Activated CD4-positive, alpha-beta T cell treated with anti-CD3 and anti-CD28 coated beads, Interleukin-2, amount 50 U/mL, for 1 hour (primary cell): ENCODE data around the gene FLG2.
"Not testable (repeated sequence)": the region's sequence is repeated elsewhere in the genome, so short reads cannot be mapped to it uniquely, and the experiment has no call there.

Experiments
- DNase-seq: peaks from one replicate; pipeline ENCODE4 v3.0.0-alpha.2; 2020

Gene FLG2

GRCh38 chr1:152359906-152360305 lies at the start of gene FLG2:
Gene FLG2 (minus strand): TSS chr1:152360006. CDS start chr1:152358884, 1,122 bp downstream.
- no peak for DNase-seq

- no peak for DNase-seq
Measured at GRCh38 chr1:152408664-152409063, 48.9 kb upstream of the FLG2 start.

- DNase-seq, result peak; percentile 7
Measured at GRCh38 chr1:152398812-152399698, 39.2 kb upstream of the FLG2 start.

DNA sequence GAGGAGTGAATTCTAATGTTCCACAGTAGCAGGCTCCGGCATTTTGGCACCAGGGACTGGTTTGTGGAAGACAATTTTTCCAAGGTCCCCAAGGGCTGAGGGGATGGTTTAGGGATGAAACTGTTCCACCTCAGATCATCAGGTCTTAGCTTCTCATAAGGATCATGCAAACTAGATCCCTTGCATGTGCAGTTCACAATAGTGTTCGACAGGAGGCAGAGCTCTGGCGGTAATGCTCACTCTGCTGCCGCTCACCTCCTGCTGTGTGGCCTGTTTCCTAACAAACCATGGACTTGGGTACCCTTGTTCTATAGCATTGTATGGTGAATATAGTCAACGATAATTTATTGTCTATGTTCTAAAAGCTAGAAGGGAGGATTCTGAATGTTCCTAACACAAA lies 37.7 kb upstream of the FLG2 start:
- no peak for DNase-seq

DNA sequence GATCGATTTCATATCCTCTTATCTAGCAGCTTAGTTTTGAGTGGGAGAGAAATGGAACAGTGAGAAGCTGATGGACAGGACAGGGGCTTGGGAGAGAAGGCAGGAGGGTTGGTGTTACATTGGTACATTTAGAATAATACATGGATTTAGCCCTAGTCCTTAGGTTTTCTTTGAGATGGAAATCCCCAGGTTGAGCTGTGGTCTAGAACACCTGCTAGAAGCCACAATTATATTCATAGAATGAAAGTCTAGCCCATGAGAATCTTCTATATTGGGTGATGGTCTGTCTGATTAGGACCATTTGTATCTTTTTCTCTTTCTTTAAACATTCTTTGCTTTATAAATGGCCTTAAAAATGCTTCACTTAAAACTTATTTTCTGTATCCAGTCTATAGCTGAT lies 34.3 kb upstream of the FLG2 start:
- DNase-seq, result no peak

DNA sequence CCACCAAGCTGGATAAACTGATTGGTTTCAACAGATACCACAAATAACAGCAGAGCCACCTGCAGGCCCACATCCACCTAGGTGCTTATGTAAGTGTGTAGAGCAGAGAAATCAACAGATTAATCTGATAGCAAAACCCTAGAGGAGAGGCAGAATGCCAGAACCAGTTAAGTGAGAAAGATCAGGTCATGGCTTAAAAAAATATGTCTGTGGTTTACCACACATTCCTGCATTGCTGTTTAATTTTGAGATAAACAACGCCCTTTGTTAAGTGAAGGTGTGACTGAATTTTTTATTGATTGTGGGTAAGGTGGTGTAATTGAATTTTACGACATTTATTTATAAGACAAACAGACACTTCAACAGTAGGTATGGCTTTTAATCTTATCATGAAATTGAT lies 33.1 kb upstream of the FLG2 start:
- no peak for DNase-seq

GRCh38 chr1:152388889-152389288 lies 29.1 kb upstream of the FLG2 start:
- no peak for DNase-seq

DNA sequence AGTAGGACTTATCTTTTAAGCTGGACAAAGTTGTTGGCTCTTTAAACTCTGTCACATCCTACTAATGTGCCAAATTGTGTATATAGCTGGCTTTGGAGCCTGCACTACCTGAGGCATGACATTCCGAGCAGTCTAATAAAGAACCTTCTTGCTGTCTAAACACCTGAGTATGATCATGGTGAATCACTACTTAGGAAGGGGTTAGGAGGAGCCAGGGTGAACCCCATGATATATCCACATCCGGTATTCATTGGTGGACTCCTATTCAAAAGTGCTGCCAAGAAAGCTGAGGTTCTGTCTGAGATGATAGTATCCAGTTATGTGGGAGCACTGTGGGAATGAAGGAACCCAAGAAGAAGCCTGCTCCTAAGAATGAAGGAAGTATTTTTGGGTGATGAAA lies 27.1 kb upstream of the FLG2 start:
- no peak for DNase-seq

GRCh38 chr1:152380932-152381331 lies 21.1 kb upstream of the FLG2 start:
- no peak for DNase-seq

DNA sequence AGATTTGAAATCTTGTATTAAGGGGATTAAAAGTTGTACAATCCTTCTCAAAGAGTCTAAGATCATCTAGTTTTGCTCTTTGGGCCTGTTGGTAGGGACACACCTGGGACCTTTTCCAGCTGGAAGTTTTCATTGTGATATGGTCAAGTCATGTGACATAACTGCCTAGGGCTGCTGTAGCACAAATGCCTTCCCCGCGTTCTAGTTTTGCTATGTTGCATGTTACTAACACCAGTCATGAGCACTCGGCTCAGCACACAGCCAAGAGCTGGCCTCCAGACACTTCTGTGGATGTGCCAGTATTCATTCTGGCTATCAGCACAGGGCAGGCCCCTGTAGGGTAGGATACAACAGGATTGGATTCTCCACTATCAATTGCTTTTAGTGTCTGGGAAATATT lies 14.6 kb upstream of the FLG2 start:
- no peak for DNase-seq

- DNase-seq, result no peak
Measured at GRCh38 chr1:152372672-152373071, 12.9 kb upstream of the FLG2 start.

DNA sequence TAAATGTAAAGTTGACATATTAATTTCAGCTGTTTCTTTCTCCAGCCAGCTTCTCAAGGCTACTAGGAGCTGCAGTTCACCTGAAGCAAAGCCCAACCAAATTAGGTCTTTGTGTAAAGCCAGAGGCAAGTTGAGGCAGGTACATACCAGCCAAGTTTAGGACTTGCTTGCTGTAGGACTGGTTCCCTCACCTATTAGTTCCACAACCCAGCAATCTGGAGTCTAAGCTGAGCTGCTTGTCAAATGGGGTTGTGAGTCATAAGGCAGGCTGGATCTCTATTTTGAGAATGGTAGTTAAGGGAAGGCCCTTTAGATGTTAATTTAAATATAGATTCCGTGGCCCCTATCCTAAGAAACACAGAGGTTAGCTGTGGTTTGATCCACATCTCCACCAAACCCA lies 7.6 kb upstream of the FLG2 start:
- DNase-seq, result no peak

- no peak for DNase-seq
Measured at GRCh38 chr1:152356736-152357135, 3.1 kb downstream of the FLG2 start.

DNA sequence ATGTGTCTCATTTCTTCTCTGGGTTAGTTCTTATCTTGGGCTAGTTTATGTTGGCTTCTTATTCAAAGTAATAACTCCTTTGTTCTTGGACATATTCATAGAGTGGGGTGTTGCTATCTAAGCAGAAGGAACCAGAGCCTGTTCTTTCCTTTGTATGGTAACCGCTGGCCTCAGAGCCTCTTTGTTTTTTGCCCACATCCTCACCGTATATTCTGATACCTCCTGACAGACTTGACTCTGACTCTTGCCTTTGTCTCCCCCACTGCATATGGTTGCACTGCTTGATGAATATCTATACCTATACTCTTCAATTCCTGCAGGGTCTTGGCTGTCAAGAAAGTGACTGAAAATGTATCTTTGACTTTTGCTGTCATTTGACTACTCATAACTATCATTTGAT lies 10.2 kb downstream of the FLG2 start:
- DNase-seq, result no peak

DNA sequence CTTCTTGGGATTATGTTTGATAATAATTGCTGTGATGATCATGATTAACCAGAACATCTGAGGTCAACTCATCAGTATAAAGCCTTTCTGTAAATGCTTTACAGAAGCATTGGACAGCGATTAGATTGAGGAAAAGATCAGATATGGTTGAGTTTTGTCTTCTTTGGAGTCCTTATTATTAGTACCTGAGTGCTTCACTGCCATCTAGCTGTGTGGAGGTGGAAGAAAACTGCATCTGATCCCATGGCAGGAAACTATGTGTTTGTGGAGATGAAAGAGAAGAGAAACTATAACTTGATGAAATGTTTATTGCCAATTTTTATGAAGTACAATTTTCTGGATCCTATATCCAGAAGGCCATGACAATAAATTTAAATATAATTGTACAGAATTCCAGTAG lies 11.4 kb downstream of the FLG2 start:
- no peak for DNase-seq

GRCh38 chr1:152347116-152347728 lies 12.6 kb downstream of the FLG2 start:
- peak; percentile 24 for DNase-seq

DNA sequence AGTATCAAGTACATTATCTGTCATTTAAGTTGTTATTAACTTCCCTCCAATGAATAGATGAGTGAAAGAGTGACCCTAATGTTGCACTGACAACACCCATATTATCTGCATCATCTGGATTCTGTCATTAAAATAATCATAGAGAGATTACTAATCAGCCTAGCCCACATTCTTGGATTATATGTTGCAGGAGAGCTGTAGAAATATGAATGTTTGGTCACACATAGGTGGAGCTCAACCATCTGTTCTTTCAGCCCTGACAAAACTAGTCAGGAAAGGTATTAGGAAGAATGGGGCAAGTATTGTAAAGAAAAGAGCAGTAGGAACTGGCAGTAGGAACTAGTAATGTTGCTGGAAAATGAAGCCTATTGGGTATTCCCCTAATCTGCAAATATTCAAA lies 15.4 kb downstream of the FLG2 start:
- no peak for DNase-seq

- DNase-seq, result no peak
Measured at GRCh38 chr1:152343006-152343405, 16.8 kb downstream of the FLG2 start.

- no peak for DNase-seq
Measured at GRCh38 chr1:152335399-152335798, 24.4 kb downstream of the FLG2 start.

GRCh38 chr1:152328801-152329391 lies 30.9 kb downstream of the FLG2 start:
- no peak for DNase-seq

GRCh38 chr1:152325111-152325510 lies 34.7 kb downstream of the FLG2 start, which contains the start of gene FLG:
Gene FLG (minus strand): TSS chr1:152325239. CDS start chr1:152315456, 9,783 bp downstream.
- DNase-seq, result no peak

DNA sequence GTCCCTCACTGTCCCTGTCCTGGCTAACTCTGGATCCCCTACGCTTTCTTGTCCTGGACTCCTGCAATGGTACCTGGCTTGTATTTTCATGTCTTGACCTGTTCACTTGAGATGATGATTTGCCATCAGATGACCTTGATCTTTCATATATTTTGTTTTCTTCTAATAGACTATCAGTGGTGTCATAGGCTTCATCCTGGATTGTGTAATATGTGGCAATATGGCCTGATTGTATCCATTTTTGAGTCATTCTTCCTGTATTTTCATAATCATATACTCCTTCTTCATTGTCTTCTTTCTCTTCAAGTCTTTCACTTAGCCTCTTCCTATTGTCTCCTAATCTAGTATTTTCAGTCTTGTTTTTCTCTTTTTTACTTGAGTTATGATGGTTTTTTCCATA lies 45.8 kb downstream of the FLG2 start:
- no peak for DNase-seq

DNA sequence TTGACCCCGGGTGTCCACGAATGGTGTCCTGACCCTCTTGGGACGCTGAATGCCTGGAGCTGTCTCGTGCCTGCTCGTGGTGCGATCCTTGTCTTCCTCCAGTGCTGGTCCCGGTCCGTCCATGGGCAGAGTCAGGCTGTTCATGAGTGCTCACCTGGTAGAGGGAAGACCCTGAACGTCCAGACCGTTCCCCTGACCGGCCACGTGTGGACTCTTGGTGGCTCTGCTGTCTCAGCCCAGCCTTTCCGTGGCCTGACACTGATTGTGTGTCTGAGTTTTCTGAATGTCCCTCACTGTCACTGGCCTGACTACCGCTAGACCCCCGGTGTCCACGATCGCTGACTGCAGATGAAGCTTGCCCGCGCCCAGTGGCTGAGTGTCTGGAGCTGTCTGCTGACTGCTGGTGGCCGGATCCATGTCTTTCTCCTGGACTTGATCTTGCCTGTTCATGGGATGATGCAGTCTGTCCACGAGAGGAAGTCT lies 46.4 kb downstream of the FLG2 start:
- DNase-seq, result no peak

GRCh38 chr1:152312169-152312568 lies 47.6 kb downstream of the FLG2 start:
- not testable (repeated sequence) for DNase-seq
